ENCODE measurements around the gene PTPN23. TPM values are rescaled to one million over a fixed set of nuclear protein-coding genes. Genes with fewer than 3 reads are reported as not detected.

PTPN23 gene
- polyA plus RNA-seq, 6 donors from 2014 or later = 0.60 to 6.3 (median 4.2) TPM

DNA sequence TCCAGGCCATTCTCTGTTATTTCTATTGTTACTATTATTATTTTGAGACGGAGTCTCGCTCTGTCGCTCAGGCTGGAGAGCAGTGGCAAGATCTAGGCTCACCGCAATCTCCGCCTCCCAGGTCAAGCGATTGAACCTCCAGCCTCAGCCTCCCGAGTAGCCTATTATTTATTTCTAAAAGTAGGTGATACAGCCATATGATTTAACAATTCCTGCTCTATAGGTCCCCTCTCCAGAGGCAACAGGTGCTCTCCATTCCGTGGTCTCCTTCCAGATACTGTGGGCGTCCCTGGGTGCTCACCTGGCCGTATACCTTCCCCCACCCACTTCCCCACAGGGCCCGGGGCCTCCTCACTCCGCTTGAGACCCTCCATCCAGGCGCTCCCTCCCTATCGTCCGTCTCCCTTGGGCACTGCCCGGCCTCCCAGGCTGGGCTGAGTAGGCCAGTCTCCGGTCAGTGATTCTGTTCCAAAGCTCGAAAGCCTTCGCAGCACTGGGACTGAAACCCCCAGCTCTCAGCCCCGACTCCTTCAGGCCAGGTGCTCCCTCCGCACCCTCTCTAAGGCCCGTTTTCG lies 708 bp upstream of the PTPN23 start:
- Mint-ChIP-seq H3K27ac (peak overlapping the region; percentile 98 to 100 (median 100)), H3K4me3 (peak overlapping the region; percentile 90 to 100 (median 98)), H3K9me3 (no peaks in the 10 kb centered on the region), H3K27me3 (no peaks in the 10 kb centered on the region), H3K36me3 (no peaks in the 10 kb centered on the region), H3K4me1 (peaks cover 43 to 59% (median 52%) of the 10 kb centered on the region in 3 donors)
- ATAC-seq (ENCODE audit: low read depth in 2 of 2) (no peak), DNase-seq (no peak)

- ATAC-seq (ENCODE audit: low read depth in 2 of 2) (peak; percentile 45 to 47), DNase-seq (peak; percentile 75)
- H3K4me1 Mint-ChIP-seq = peaks cover 49 to 71% (median 56%) of the 10 kb centered on the region in 3 donors
- H3K27me3 Mint-ChIP-seq = no peaks in the 10 kb centered on the region
- peak overlapping the region; percentile 98 to 100 (median 100) for H3K27ac Mint-ChIP-seq
- H3K4me3 Mint-ChIP-seq = peak overlapping the region; percentile 90 to 100 (median 98)
- H3K36me3 Mint-ChIP-seq = no peaks in the 10 kb centered on the region
- no peaks in the 10 kb centered on the region for H3K9me3 Mint-ChIP-seq
Observed at GRCh38 chr3:47381317-47382157, 716 bp downstream of the PTPN23 start.

DNA sequence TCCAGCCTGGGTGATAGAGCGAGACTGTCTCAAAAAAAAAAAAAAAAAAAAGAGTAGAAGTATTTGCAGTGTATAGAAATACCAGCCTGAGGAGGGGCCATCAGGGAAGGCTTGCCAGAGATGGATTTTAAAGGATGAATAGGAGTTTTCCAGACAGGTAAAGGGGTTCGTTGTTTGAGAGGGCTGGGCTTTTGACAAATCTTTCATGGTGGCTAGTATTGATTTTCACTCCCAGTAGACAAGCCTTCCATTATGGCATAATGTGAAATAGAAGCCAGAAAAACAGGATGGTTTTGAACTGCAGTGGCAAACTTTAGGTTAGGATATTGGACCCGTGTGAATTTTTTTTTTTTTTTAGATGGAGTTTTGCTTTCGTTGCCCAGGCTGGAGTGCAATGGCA lies 3.6 kb downstream of the PTPN23 start:
- ATAC-seq (ENCODE audit: low read depth in 2 of 2) (no peak), DNase-seq (no peak)
- no peaks in the 10 kb centered on the region for H3K9me3 Mint-ChIP-seq
- H3K27me3 Mint-ChIP-seq = no peaks in the 10 kb centered on the region
- H3K4me1 Mint-ChIP-seq = peaks cover 47 to 61% (median 52%) of the 10 kb centered on the region in 3 donors
- no peaks in the 10 kb centered on the region for H3K36me3 Mint-ChIP-seq
- H3K27ac Mint-ChIP-seq = peak overlapping the region in 2 of 6 donors; percentile 16 to 69
- no peak overlapping the region for H3K4me3 Mint-ChIP-seq

DNA sequence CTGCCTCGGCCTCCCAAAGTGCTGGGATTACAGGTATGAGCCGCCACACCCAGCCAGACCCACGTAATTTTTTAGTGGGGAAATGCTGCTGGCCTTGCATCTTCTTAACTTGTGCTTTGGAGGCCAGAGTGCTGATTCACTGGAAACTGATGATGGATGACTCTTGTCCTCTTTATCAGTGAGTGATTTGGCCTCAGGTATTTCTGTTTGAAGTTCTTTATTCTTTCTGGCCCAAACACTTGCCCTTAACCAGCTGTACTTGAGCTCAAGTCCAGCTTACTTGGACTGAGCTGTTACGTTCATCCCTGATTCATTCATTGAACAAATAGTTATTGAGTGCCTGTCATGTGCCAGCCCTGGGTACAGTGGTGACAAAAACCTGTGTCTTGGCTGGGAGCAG lies 4.2 kb downstream of the PTPN23 start:
- DNase-seq (no peak), ATAC-seq (ENCODE audit: low read depth in 2 of 2) (no peak)
- H3K4me1 Mint-ChIP-seq = peaks cover 42 to 55% (median 47%) of the 10 kb centered on the region in 3 donors
- no peaks in the 10 kb centered on the region for H3K9me3 Mint-ChIP-seq
- no peak overlapping the region for H3K27ac Mint-ChIP-seq
- H3K4me3 Mint-ChIP-seq = peak overlapping the region in 1 of 8 donors; percentile 64
- no peaks in the 10 kb centered on the region for H3K27me3 Mint-ChIP-seq
- no peaks in the 10 kb centered on the region for H3K36me3 Mint-ChIP-seq

DNA sequence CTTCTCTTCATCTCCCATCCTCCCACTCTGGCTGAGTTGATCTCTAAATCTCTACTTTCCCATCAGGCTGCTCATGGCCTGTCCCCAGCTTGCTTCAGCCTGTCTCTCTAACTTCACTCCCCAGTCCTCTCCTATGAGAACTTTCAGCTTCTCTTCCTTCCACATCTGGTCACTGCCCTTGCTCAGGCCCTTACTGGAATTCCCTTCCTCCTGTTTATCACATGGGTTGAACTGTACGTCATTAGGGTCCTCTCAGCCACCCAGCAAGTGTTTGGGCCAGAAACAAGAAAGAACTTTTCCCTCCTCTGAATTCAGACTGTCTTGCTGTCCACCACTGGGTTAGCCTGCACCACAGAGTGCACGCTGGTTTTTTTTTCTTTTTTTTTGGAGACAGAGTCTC lies 5.0 kb downstream of the PTPN23 start:
- no peak for ATAC-seq (ENCODE audit: low read depth in 2 of 2)
- H3K4me1 Mint-ChIP-seq = peaks cover 36 to 51% (median 40%) of the 10 kb centered on the region in 3 donors
- no peak for DNase-seq
- no peaks in the 10 kb centered on the region for H3K27me3 Mint-ChIP-seq
- no peaks in the 10 kb centered on the region for H3K36me3 Mint-ChIP-seq
- peak overlapping the region in 3 of 6 donors; percentile 18 to 63 (median 58) for H3K27ac Mint-ChIP-seq
- no peaks in the 10 kb centered on the region for H3K9me3 Mint-ChIP-seq
- peak overlapping the region in 3 of 8 donors; percentile 53 to 64 (median 56) for H3K4me3 Mint-ChIP-seq

GRCh38 chr3:47392933-47393332 lies 12.1 kb downstream of the PTPN23 start:
- DNase-seq = no peak
- Mint-ChIP-seq H3K4me3 (no peak overlapping the region), H3K27me3 (no peaks in the 10 kb centered on the region), H3K36me3 (no peaks in the 10 kb centered on the region), H3K27ac (peak overlapping the region in 2 of 6 donors; percentile 37 to 74), H3K9me3 (no peaks in the 10 kb centered on the region), H3K4me1 (peaks cover 19 to 30% (median 28%) of the 10 kb centered on the region in 3 donors)
- ATAC-seq (ENCODE audit: low read depth in 2 of 2) = no peak

- H3K27me3 Mint-ChIP-seq = no peaks in the 10 kb centered on the region
- H3K27ac Mint-ChIP-seq = peak overlapping the region in 5 of 6 donors; percentile 51 to 88 (median 69)
- no peaks in the 10 kb centered on the region for H3K9me3 Mint-ChIP-seq
- H3K4me3 Mint-ChIP-seq = no peak overlapping the region
- ATAC-seq (ENCODE audit: low read depth in 2 of 2) = no peak
- H3K4me1 Mint-ChIP-seq = peaks cover 19 to 32% (median 30%) of the 10 kb centered on the region in 3 donors
- no peaks in the 10 kb centered on the region for H3K36me3 Mint-ChIP-seq
- DNase-seq = no peak
Observed at GRCh38 chr3:47394140-47394870, 13.5 kb downstream of the PTPN23 start.

- H3K27me3 Mint-ChIP-seq = no peaks in the 10 kb centered on the region
- H3K4me1 Mint-ChIP-seq = peaks cover 19 to 33% (median 30%) of the 10 kb centered on the region in 3 donors
- H3K9me3 Mint-ChIP-seq = no peaks in the 10 kb centered on the region
- DNase-seq = no peak
- H3K4me3 Mint-ChIP-seq = no peak overlapping the region
- H3K27ac Mint-ChIP-seq = peak overlapping the region in 4 of 6 donors; percentile 51 to 88 (median 77)
- no peaks in the 10 kb centered on the region for H3K36me3 Mint-ChIP-seq
- ATAC-seq (ENCODE audit: low read depth in 2 of 2) = no peak
Observed at GRCh38 chr3:47394881-47395280, 14.1 kb downstream of the PTPN23 start.

- Mint-ChIP-seq H3K27ac (peak overlapping the region in 1 of 6 donors; percentile 44), H3K27me3 (no peaks in the 10 kb centered on the region), H3K9me3 (no peaks in the 10 kb centered on the region), H3K4me1 (peaks cover 15 to 23% (median 20%) of the 10 kb centered on the region in 3 donors), H3K4me3 (no peak overlapping the region), H3K36me3 (no peaks in the 10 kb centered on the region)
- DNase-seq = no peak
- ATAC-seq (ENCODE audit: low read depth in 2 of 2) = no peak
Observed at GRCh38 chr3:47398228-47398627, 17.4 kb downstream of the PTPN23 start.

DNA sequence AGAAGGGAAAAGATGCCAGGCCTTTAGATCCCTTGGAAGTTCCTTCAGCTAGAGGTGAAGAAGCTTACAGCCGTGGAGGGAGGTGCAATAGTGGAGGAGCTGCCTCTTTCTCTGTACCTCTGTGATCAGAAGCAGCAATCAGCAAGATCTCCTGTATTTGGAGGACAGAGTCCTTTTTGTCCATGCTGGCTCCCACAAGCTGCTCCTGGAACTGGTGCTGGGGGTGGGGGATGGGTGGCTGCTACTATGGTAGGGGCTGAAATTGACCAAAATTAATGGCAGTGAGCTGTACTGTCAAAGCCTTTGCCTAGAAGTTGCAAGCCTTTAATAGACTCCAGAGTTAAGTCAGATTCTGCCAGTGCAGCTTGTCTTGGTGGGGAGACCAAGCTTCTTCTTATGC lies 18.2 kb downstream of the PTPN23 start:
- Mint-ChIP-seq H3K4me1 (peaks cover 14 to 27% (median 23%) of the 10 kb centered on the region in 3 donors), H3K9me3 (no peaks in the 10 kb centered on the region), H3K27ac (peak overlapping the region in 2 of 6 donors; percentile 49 to 59), H3K4me3 (no peak overlapping the region), H3K27me3 (no peaks in the 10 kb centered on the region), H3K36me3 (no peaks in the 10 kb centered on the region)
- DNase-seq = no peak
- ATAC-seq (ENCODE audit: low read depth in 2 of 2) = no peak

GRCh38 chr3:47399531-47400270 lies 18.9 kb downstream of the PTPN23 start:
- H3K4me3 Mint-ChIP-seq = no peak overlapping the region
- DNase-seq (no peak), ATAC-seq (ENCODE audit: low read depth in 2 of 2) (no peak)
- H3K9me3 Mint-ChIP-seq = no peaks in the 10 kb centered on the region
- H3K4me1 Mint-ChIP-seq = peaks cover 9 to 26% (median 20%) of the 10 kb centered on the region in 3 donors
- H3K27ac Mint-ChIP-seq = no peak overlapping the region
- no peaks in the 10 kb centered on the region for H3K36me3 Mint-ChIP-seq
- H3K27me3 Mint-ChIP-seq = no peaks in the 10 kb centered on the region

GRCh38 chr3:47404431-47404876 lies 23.6 kb downstream of the PTPN23 start:
- no peaks in the 10 kb centered on the region for H3K9me3 Mint-ChIP-seq
- H3K4me3 Mint-ChIP-seq = no peak overlapping the region
- DNase-seq (no peak), ATAC-seq (ENCODE audit: low read depth in 2 of 2) (no peak)
- no peaks in the 10 kb centered on the region for H3K36me3 Mint-ChIP-seq
- H3K4me1 Mint-ChIP-seq = peaks cover 0 to 13% (median 7%) of the 10 kb centered on the region in 3 donors
- peak overlapping the region in 1 of 6 donors; percentile 52 for H3K27ac Mint-ChIP-seq
- H3K27me3 Mint-ChIP-seq = no peaks in the 10 kb centered on the region
